K562 (cell line): ENCODE results near the gene MYG1. TPM values are rescaled to one million over a fixed set of nuclear protein-coding genes. Genes with fewer than 3 reads are reported as not detected.

Source experiments
- ARID4B ChIP-seq: sonication (generic); formaldehyde crosslinking; IDR thresholded peaks from 2 replicates; pipeline ENCODE4 v1.8.0; 2022; ENCODE audit warnings: mild to moderate bottlenecking, missing genetic modification reagents
- ATF7 ChIP-seq: fragments of 450-650 bp; IDR thresholded peaks from 2 replicates; pipeline ENCODE4 v1.7.1; 2014; ENCODE audit warnings: mild to moderate bottlenecking, moderate library complexity
- CREB3L1 ChIP-seq: fragments of 450-650 bp; IDR thresholded peaks from 2 replicates; pipeline ENCODE4 v1.6.1; 2014; ENCODE audit warnings: low read depth, mild to moderate bottlenecking, moderate library complexity, borderline replicate concordance
- ETV6 ChIP-seq, 3 experiments: fragments of 150-350 bp in 1 of 3; sonication (generic) in 1 of 3; formaldehyde crosslinking in 1 of 3; IDR thresholded peaks; 2 replicates each; pipeline versions ENCODE4 v1.6.1 to v1.8.0; 2014 to 2022; ENCODE audit warnings: borderline replicate concordance in 2 of 3, low read depth in 2 of 3, antibody characterized with exemption in 1 of 3, low read length in 1 of 3, mild to moderate bottlenecking in 1 of 3, missing genetic modification reagents in 1 of 3
- GMEB1 ChIP-seq: fragments of 250-450 bp; sonication (Bioruptor Pico); IDR thresholded peaks from 2 replicates; pipeline ENCODE4 v1.4.0; 2020; ENCODE audit warnings: mild to moderate bottlenecking
- GTF2E2 ChIP-seq: fragments of 200-800 bp; sonication (Bioruptor generic); IDR thresholded peaks from 2 replicates; pipeline ENCODE4 v1.6.1; 2016; ENCODE audit warnings: missing genetic modification characterization, missing compliant biosample characterization
- HMGN3 ChIP-seq: IDR thresholded peaks from 2 replicates; pipeline ENCODE4 v1.6.1; 2011; ENCODE audit warnings: borderline replicate concordance, low read depth, mild to moderate bottlenecking, mixed read lengths, low read length; ENCODE audit not compliant: insufficient read length; ENCODE audit errors: extremely low read depth
- NRF1 ChIP-seq, 2 experiments: fragments of 450-650 bp; IDR thresholded peaks in 1 of 2; conservative IDR thresholded peaks in 1 of 2; 2 replicates each; pipeline ENCODE4 v1.6.1; 2014; ENCODE audit warnings: mild to moderate bottlenecking in 2 of 2
- RAD21 ChIP-seq, 2 experiments: fragments of 250-450 bp in 1 of 2; fragments of 450-650 bp in 1 of 2; sonication (Bioruptor Pico) in 1 of 2; formaldehyde crosslinking in 1 of 2; IDR thresholded peaks in 1 of 2; conservative IDR thresholded peaks in 1 of 2; 2 replicates each; pipeline versions ENCODE4 v1.4.0 to v1.8.0; 2020 to 2022; ENCODE audit warnings: mild to moderate bottlenecking in 2 of 2, moderate library complexity in 1 of 2
- SAFB2 ChIP-seq: fragments of 200-400 bp; formaldehyde crosslinking; IDR thresholded peaks from 2 replicates; pipeline ENCODE4 v1.6.1; 2018; ENCODE audit warnings: borderline replicate concordance, low read length, low read depth, moderate library complexity; ENCODE audit not compliant: severe bottlenecking
- SMAD4 ChIP-seq: fragments of 250-450 bp; sonication (Bioruptor Pico); conservative IDR thresholded peaks from 2 replicates; pipeline ENCODE4 v1.8.0; 2021; ENCODE audit warnings: inconsistent platforms, mild to moderate bottlenecking, moderate library complexity
- ZBTB7A ChIP-seq: IDR thresholded peaks from 2 replicates; pipeline ENCODE4 v1.6.1; 2011; ENCODE audit warnings: low read depth, mild to moderate bottlenecking, low read length, moderate library complexity, borderline replicate concordance; ENCODE audit not compliant: control insufficient read depth
- ZC3H4 ChIP-seq: sonication (generic); formaldehyde crosslinking; IDR thresholded peaks from 2 replicates; pipeline ENCODE4 v1.9.0; 2021; ENCODE audit warnings: missing genetic modification reagents, borderline replicate concordance
- ZFX ChIP-seq: sonication (generic); formaldehyde crosslinking; IDR thresholded peaks from 2 replicates; pipeline ENCODE4 v1.8.0; 2022; ENCODE audit warnings: mild to moderate bottlenecking, missing genetic modification reagents, moderate library complexity
- ZNF121 ChIP-seq: sonication (generic); formaldehyde crosslinking; conservative IDR thresholded peaks from 2 replicates; pipeline ENCODE4 v1.8.0; 2022; ENCODE audit warnings: missing genetic modification reagents
- ZNF133 ChIP-seq: fragments of 250-450 bp; sonication (Bioruptor Pico); IDR thresholded peaks from 2 replicates; pipeline ENCODE4 v1.4.0; 2020; ENCODE audit warnings: mild to moderate bottlenecking
- ZNF644 ChIP-seq: fragments of 200-800 bp; sonication (Bioruptor generic); IDR thresholded peaks from 2 replicates; pipeline ENCODE4 v1.6.1; 2016; ENCODE audit warnings: low read depth, missing genetic modification characterization, missing compliant biosample characterization
- polyA plus RNA-seq, 8 experiments: library from polyadenylated mRNA; depleted of rRNA in 4 of 8; stranded (reverse) in 5 of 8; unstranded in 3 of 8; fragments of >200 nt; fragmentation: Nextera tagmentation in 2 of 8; fragmentation: Illumina TruSeq in 1 of 8; extraction: Ambion mirVana in 2 of 8; extraction: Trizol in 1 of 8; gene quantifications; 2 replicates each; pipeline versions ENCODE4 v1.2.1 to v1.2.3, GENCODE V29; 2011 to 2014; ENCODE audit warnings: inconsistent platforms in 1 of 8, missing spikeins in 1 of 8
- total RNA-seq, 7 experiments: library from RNA; depleted of rRNA in 6 of 7; stranded (reverse); fragments of >200 nt in 6 of 7; fragmentation: Illumina TruSeq in 2 of 7; extraction: Trizol in 2 of 7; gene quantifications; 2 replicates each; pipeline versions ENCODE4 v1.2.1 to v1.2.3, GENCODE V29; 2011 to 2021; ENCODE audit warnings: low replicate concordance in 1 of 7

Gene MYG1
- total and polyA plus RNA-seq, 9 of the 15 experiments (the other 6 are each of a cell fraction or from before 2014, with no cell fraction given), result 0.45 to 5.6 (median 2.1) TPM

GRCh38 chr12:53267999-53268629 is 31.4 kb upstream of the MYG1 start, which contains the start of gene ESPL1 (continued):
- TF ChIP-seq SAFB2, result no peak
- peak; percentile 86 for TF ChIP-seq ZFX (CRISPR knock-in tag)
- peak; percentile 98 for TF ChIP-seq ARID4B
- peak; percentile 81 for TF ChIP-seq CREB3L1
- peak; percentile 99 for TF ChIP-seq ZBTB7A
- peak; percentile 83 for TF ChIP-seq HMGN3
- no peak for TF ChIP-seq ETV6 (IDR thresholded peaks at IDR 0.05; ENCODE audit: borderline replicate concordance in 1 of 2, low read depth in 2 of 2, low read length in 1 of 2)
- no peak for TF ChIP-seq ETV6 (CRISPR knock-in tag; IDR thresholded peaks at IDR 0.05; ENCODE audit: borderline replicate concordance)
- no peak for TF ChIP-seq ZC3H4 (CRISPR knock-in tag)
- TF ChIP-seq ATF7, result peak; percentile 62; the same call in 1 of the 2 replicates
- no peak for TF ChIP-seq GTF2E2
- TF ChIP-seq RAD21 (CRISPR knock-in tag; conservative IDR thresholded peaks at IDR 0.05 in 1 of 2, IDR thresholded peaks at IDR 0.05 in 1 of 2), result peak; percentile 51 to 65
- TF ChIP-seq SMAD4 (CRISPR knock-in tag), result peak; percentile 56
- TF ChIP-seq GMEB1 (CRISPR knock-in tag), result peak; percentile 94
- 0 out of 2 replicates have a peak, but pooled peaks have one; percentile 24 for TF ChIP-seq ZNF133 (CRISPR knock-in tag)
- peak; percentile 76 to 80 for TF ChIP-seq NRF1 (conservative IDR thresholded peaks at IDR 0.05 in 1 of 2, IDR thresholded peaks at IDR 0.05 in 1 of 2)
- TF ChIP-seq ZNF121, result peak; percentile 94
- TF ChIP-seq ZNF644 (tag), result 0 out of 2 replicates have a peak, but pooled peaks have one; percentile 66
